A673 (cell line): Measurements from ENCODE around the gene PHC2. TPM values are rescaled to one million over a fixed set of nuclear protein-coding genes. Genes with fewer than 3 reads are reported as not detected.

Experiments
- BruUV-seq: library from RNA; stranded (reverse); fragments of 400-500 nt; replicated peaks from 2 replicates; lab custom pipeline; 2021; lab: Mats Ljungman, UMichigan
- CTCF ChIA-PET: fragments of 300-600 bp; sonication (Branson Sonifier 250); formaldehyde crosslinking; loops from one replicate; lab custom pipeline; 2022; ENCODE audit warnings: antibody characterized with exemption; lab: Charles Lee
- POLR2A ChIA-PET: fragments of 300-600 bp; sonication (Branson Sonifier 250); formaldehyde crosslinking; loops from one replicate; lab custom pipeline; 2022; ENCODE audit warnings: antibody characterized with exemption; ENCODE audit not compliant: low non-redundant PET; lab: Charles Lee
- DNase-seq: peaks from one replicate; pipeline ENCODE4 v3.0.0-alpha.2; 2015; ENCODE audit warnings: low spot score
- H3K27ac ChIP-seq: fragments of 200-600 bp; sonication (generic); 2 replicates; pipeline ENCODE4 v1.5.1; 2016; ENCODE audit warnings: mixed run types, low read depth, mild to moderate bottlenecking, mixed read lengths, antibody characterized with exemption, low read length; ENCODE audit not compliant: poor library complexity, severe bottlenecking
- H3K27me3 ChIP-seq: fragments of 200-600 bp; sonication (generic); replicated peaks from 2 replicates; pipeline ENCODE4 v1.6.1; 2017; ENCODE audit warnings: mixed run types, low read depth, mild to moderate bottlenecking, mixed read lengths, antibody characterized with exemption, low read length; ENCODE audit not compliant: insufficient read depth, poor library complexity
- H3K36me3 ChIP-seq: fragments of 200-600 bp; sonication (generic); 2 replicates; pipeline ENCODE4 v1.6.1; 2016; ENCODE audit warnings: mixed run types, mild to moderate bottlenecking, mixed read lengths, antibody characterized with exemption, low read length; ENCODE audit not compliant: insufficient read depth, poor library complexity, severe bottlenecking
- H3K4me1 ChIP-seq: fragments of 200-600 bp; sonication (generic); 2 replicates; pipeline ENCODE4 v1.6.1; 2017; ENCODE audit warnings: mixed run types, mild to moderate bottlenecking, mixed read lengths, antibody characterized with exemption, low read length; ENCODE audit not compliant: insufficient read depth, poor library complexity, severe bottlenecking
- H3K4me3 ChIP-seq: fragments of 200-600 bp; sonication (generic); 2 replicates; pipeline ENCODE4 v1.5.1; 2016; ENCODE audit warnings: low read depth, mixed run types, mild to moderate bottlenecking, mixed read lengths, low read length; ENCODE audit not compliant: poor library complexity, severe bottlenecking
- H3K9me3 ChIP-seq: fragments of 200-600 bp; sonication (generic); 2 replicates; pipeline ENCODE4 v1.6.1; 2016; ENCODE audit warnings: mixed run types, low read depth, mild to moderate bottlenecking, mixed read lengths, antibody characterized with exemption, low read length; ENCODE audit not compliant: poor library complexity, severe bottlenecking
- EZH2 ChIP-seq: fragments of 200-600 bp; sonication (generic); IDR thresholded peaks from 2 replicates; pipeline ENCODE4 v1.6.1; 2017; ENCODE audit warnings: borderline replicate concordance, low read depth, mild to moderate bottlenecking, mixed read lengths, antibody characterized with exemption, low read length; ENCODE audit not compliant: poor library complexity, severe bottlenecking
- intact Hi-C: fragments of 100-400 bp; cut with micrococcal nuclease; formaldehyde crosslinking; loops from one replicate; pipeline ENCODE4 v1.10.0; 2022; ENCODE audit not compliant: unreplicated experiment
- total RNA-seq: library from RNA; stranded (reverse); gene quantifications from 2 replicates; pipeline ENCODE4 v1.2.3, GENCODE V29; 2021
- TF ChIP-seq, protein P1 (sequence below): fragments of 300-800, 200-600 bp; sonication (generic); conservative IDR thresholded peaks from 2 replicates; pipeline ENCODE4 v1.5.1; 2017; ENCODE audit warnings: low read depth, mild to moderate bottlenecking, antibody characterized with exemption, low read length, moderate library complexity, mixed read lengths

PHC2 gene
- total RNA-seq, 1 experiment from 2014 or later: 136 TPM

- Histone ChIP-seq H3K9me3 (no peaks in the 10 kb centered on the region), H3K4me3 (no peak overlapping the region), H3K27ac (no peak overlapping the region), H3K4me1 (peaks cover 71% of the 10 kb centered on the region), H3K27me3 (no peaks in the 10 kb centered on the region), H3K36me3 (no peaks in the 10 kb centered on the region)
- intact Hi-C loops: no loop called here
- ChIA-PET CTCF (no interaction called here), POLR2A (no interaction called here)
- DNase-seq: no peak
- TF ChIP-seq, protein P1, sequence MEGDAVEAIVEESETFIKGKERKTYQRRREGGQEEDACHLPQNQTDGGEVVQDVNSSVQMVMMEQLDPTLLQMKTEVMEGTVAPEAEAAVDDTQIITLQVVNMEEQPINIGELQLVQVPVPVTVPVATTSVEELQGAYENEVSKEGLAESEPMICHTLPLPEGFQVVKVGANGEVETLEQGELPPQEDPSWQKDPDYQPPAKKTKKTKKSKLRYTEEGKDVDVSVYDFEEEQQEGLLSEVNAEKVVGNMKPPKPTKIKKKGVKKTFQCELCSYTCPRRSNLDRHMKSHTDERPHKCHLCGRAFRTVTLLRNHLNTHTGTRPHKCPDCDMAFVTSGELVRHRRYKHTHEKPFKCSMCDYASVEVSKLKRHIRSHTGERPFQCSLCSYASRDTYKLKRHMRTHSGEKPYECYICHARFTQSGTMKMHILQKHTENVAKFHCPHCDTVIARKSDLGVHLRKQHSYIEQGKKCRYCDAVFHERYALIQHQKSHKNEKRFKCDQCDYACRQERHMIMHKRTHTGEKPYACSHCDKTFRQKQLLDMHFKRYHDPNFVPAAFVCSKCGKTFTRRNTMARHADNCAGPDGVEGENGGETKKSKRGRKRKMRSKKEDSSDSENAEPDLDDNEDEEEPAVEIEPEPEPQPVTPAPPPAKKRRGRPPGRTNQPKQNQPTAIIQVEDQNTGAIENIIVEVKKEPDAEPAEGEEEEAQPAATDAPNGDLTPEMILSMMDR: no peak
- no peak for TF ChIP-seq EZH2
- no TSS peak for BruUV-seq
These were observed 5.0 kb downstream of the PHC2 start for GRCh38 chr1:33425900-33426299.

GRCh38 chr1:33424610-33425009 lies 6.3 kb downstream of the PHC2 start:
- Histone ChIP-seq H3K4me3 (no peak overlapping the region), H3K27me3 (no peaks in the 10 kb centered on the region), H3K36me3 (no peaks in the 10 kb centered on the region), H3K4me1 (peaks cover 70% of the 10 kb centered on the region), H3K9me3 (no peaks in the 10 kb centered on the region), H3K27ac (no peak overlapping the region)
- no peak for DNase-seq
- BruUV-seq: no TSS peak
- CTCF ChIA-PET: no interaction called here
- POLR2A ChIA-PET: no interaction called here
- TF ChIP-seq EZH2: no peak
- TF ChIP-seq, protein P1: no peak
- intact Hi-C loops: no loop called here

DNA sequence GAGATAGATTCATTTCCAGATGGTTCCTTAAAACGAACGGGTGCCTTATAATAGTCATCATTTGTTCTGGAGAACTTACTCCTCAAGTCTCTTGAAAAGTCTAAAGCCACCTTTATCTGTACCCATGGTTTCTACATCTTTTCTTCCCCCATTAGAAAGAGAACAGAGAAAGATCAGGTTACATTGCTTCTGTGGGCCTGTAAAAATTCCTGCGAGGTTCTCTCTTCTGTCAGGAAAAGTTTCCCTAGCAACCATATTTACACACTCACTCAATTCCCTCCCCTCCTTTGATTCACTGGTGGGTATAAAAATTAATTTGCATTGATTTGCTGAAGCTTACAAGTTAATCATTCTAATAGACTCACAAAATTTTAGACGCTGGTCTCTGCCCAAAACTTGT lies 6.7 kb downstream of the PHC2 start:
- no peak overlapping the region for H3K27ac ChIP-seq
- no peak for DNase-seq
- peaks cover 66% of the 10 kb centered on the region for H3K4me1 ChIP-seq
- no peaks in the 10 kb centered on the region for H3K9me3 ChIP-seq
- intact Hi-C loops: no loop called here
- H3K4me3 ChIP-seq: no peak overlapping the region
- H3K27me3 ChIP-seq: no peaks in the 10 kb centered on the region
- POLR2A ChIA-PET: no interaction called here
- no peaks in the 10 kb centered on the region for H3K36me3 ChIP-seq
- BruUV-seq: no TSS peak
- CTCF ChIA-PET: no interaction called here
- no peak for TF ChIP-seq EZH2
- TF ChIP-seq, protein P1: no peak
